ENCODE data around the gene ZBTB42. TPM values are rescaled to one million over a fixed set of nuclear protein-coding genes. Genes with fewer than 3 reads are reported as not detected.

The ZBTB42 gene
- total and polyA plus RNA-seq, 2 of the 4 experiments (the other 2 are of a cell fraction), result 1.3 to 2.3 TPM

DNA sequence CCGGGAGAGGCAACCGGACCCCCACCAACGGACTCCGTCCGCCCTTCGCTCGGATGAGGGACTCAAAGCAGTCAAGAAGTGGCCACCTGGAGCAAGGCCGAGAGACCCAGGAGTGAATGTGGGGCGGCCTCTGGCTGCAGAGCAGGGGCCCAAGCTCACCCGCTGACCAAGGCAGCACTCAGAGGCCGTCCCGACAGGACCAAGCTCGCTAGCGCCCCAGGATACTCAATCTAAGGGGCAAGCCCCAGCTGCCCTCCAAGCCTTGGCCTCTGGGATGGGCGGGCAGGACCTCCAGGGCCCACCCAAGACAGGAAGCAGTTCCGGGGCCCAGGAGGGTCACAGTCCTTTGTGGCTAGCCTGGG, 6.3 kb upstream of the ZBTB42 start:
- Histone ChIP-seq H2BK20ac (ENCODE audit: low read depth, low read length) (no peak overlapping the region), H3K4me1 (ENCODE audit: control insufficient read depth, insufficient read depth, low read length) (peaks cover 23% of the 10 kb centered on the region), H2BK120ac (ENCODE audit: low read depth, low read length) (no peak overlapping the region), H3K4me3 (ENCODE audit: insufficient read depth, low read depth, low read length) (peak overlapping the region; percentile 80), H4K20me1 (ENCODE audit: insufficient read depth, low read length) (peaks cover 53% of the 10 kb centered on the region), H2AFZ (replicated peaks; ENCODE audit: low read length, poor library complexity) (peak overlapping the region; percentile 86), H3K9me3 (ENCODE audit: control insufficient read depth, insufficient read depth, low read length) (no peaks in the 10 kb centered on the region), H3K23ac (ENCODE audit: low read depth, low read length) (peak overlapping the region; percentile 90), H4K8ac (ENCODE audit: low read depth in 2 of 2, low read length in 2 of 2) (peak overlapping the region; percentile 15 to 57; a peak in 2 of 4 replicates), H2AK5ac (ENCODE audit: low read depth, low read length) (peak overlapping the region; percentile 41), H2AK9ac (replicated peaks; ENCODE audit: low read depth, low read length, poor library complexity) (peak overlapping the region; percentile 99), H2BK15ac (ENCODE audit: low read depth, low read length) (no peak overlapping the region; the same call in 2 of the 3 replicates), H3K18ac (ENCODE audit: low read depth, low read length) (peak overlapping the region; percentile 1; the same call in 1 of the 2 replicates), H3K27me3 (ENCODE audit: control insufficient read depth, insufficient read depth, low read length) (no peaks in the 10 kb centered on the region), H3K14ac (replicated peaks; ENCODE audit: low read depth, low read length) (peak overlapping the region; percentile 68), H4K91ac (ENCODE audit: insufficient read depth, low read depth, low read length) (peak overlapping the region; percentile 55), H4K5ac (ENCODE audit: low read depth, low read length) (peak overlapping the region; percentile 24; the same call in 1 of the 2 replicates), H3K4me2 (ENCODE audit: low read depth, low read length) (peak overlapping the region; percentile 73), H3K9ac (ENCODE audit: low read depth, low read length) (peak overlapping the region; percentile 88), H3K36me3 (ENCODE audit: control insufficient read depth, insufficient read depth, low read length) (peaks cover 25% of the 10 kb centered on the region), H3K79me1 (ENCODE audit: low read depth in 1 of 2, low read length in 2 of 2) (peaks cover 0 to 54% of the 10 kb centered on the region in 2 experiments; a peak in 3 of 4 replicates), H3K4ac (ENCODE audit: low read depth, low read length) (peak overlapping the region; percentile 76), H2BK5ac (ENCODE audit: low read depth, low read length, poor library complexity, severe bottlenecking) (peak overlapping the region; percentile 49), H3K9me1 (ENCODE audit: insufficient read depth, low read length) (peaks cover 10% of the 10 kb centered on the region), H3K56ac (ENCODE audit: extremely low read depth, insufficient read depth, low read length) (peak overlapping the region; percentile 70; the same call in 1 of the 2 replicates), H3K27ac (ENCODE audit: insufficient read depth, low read length) (peak overlapping the region; percentile 83)
- intact Hi-C loops (cut with micrococcal nuclease), result loop anchor here (2.0 kb wide), 1 partner anchor 70 kb away; the partner anchor contains the start of gene CEP170B
- dilution Hi-C loops (cut with HindIII; ENCODE audit: low sequenced_read_pairs, unreplicated experiment), result no loop called here
- ChIA-PET POLR2A (ENCODE audit: unreplicated experiment) (no interaction called here), CTCF (no interaction called here)
- in situ Hi-C loops (cut with MboI; ENCODE audit: low sequenced_read_pairs), result no loop called here
- DNase-seq (peak; percentile 19), ATAC-seq (ENCODE audit: low read depth) (peak; percentile 28)
- TF ChIP-seq POLR2A (IDR thresholded peaks at IDR 0.05; ENCODE audit: low read depth, low read length) (no peak), RAD21 (IDR thresholded peaks at IDR 0.05; ENCODE audit: low read length) (no peak), MAZ (IDR thresholded peaks at IDR 0.05; ENCODE audit: borderline replicate concordance, low read depth, low read length) (no peak), NFE2L2 (IDR thresholded peaks at IDR 0.05; ENCODE audit: low read depth, low read length) (no peak), RFX5 (IDR thresholded peaks at IDR 0.05; ENCODE audit: low read depth, low read length) (no peak), FOS (IDR thresholded peaks at IDR 0.05; ENCODE audit: low read depth, low read length) (no peak), RCOR1 (IDR thresholded peaks at IDR 0.05; ENCODE audit: insufficient replicate concordance, low read length) (no peak), MXI1 (IDR thresholded peaks at IDR 0.05; ENCODE audit: borderline replicate concordance, low read depth, low read length) (no peak), CHD1 (IDR thresholded peaks at IDR 0.05; ENCODE audit: low read depth, low read length) (no peak), SMC3 (IDR thresholded peaks at IDR 0.05; ENCODE audit: low read depth, low read length) (no peak), MAFK (IDR thresholded peaks at IDR 0.05; ENCODE audit: low read depth, low read length) (no peak), BHLHE40 (IDR thresholded peaks at IDR 0.05; ENCODE audit: low read depth, low read length) (no peak)
- TF ChIP-seq, protein P1, sequence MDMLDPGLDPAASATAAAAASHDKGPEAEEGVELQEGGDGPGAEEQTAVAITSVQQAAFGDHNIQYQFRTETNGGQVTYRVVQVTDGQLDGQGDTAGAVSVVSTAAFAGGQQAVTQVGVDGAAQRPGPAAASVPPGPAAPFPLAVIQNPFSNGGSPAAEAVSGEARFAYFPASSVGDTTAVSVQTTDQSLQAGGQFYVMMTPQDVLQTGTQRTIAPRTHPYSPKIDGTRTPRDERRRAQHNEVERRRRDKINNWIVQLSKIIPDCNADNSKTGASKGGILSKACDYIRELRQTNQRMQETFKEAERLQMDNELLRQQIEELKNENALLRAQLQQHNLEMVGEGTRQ (IDR thresholded peaks at IDR 0.05; ENCODE audit: low read depth, low read length), result no peak
- TF ChIP-seq, protein P2, sequence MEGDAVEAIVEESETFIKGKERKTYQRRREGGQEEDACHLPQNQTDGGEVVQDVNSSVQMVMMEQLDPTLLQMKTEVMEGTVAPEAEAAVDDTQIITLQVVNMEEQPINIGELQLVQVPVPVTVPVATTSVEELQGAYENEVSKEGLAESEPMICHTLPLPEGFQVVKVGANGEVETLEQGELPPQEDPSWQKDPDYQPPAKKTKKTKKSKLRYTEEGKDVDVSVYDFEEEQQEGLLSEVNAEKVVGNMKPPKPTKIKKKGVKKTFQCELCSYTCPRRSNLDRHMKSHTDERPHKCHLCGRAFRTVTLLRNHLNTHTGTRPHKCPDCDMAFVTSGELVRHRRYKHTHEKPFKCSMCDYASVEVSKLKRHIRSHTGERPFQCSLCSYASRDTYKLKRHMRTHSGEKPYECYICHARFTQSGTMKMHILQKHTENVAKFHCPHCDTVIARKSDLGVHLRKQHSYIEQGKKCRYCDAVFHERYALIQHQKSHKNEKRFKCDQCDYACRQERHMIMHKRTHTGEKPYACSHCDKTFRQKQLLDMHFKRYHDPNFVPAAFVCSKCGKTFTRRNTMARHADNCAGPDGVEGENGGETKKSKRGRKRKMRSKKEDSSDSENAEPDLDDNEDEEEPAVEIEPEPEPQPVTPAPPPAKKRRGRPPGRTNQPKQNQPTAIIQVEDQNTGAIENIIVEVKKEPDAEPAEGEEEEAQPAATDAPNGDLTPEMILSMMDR (conservative IDR thresholded peaks at IDR 0.05; ENCODE audit: low read depth, low read length), result no peak
- WGBS, 2 experiments (ENCODE audit: extremely low coverage in 2 of 2, insufficient read length in 1 of 2), result 0% methylated on average over 3 of the region's 16 CpGs; no CpG with 5 or more reads in 1 of the 2 experiments
- BruUV-seq (replicated peaks), result no TSS peak
